Ammon's horn (tissue), 1 donor: ENCODE results near the gene ABHD8.

Source experiments
- DNase-seq: peaks from one replicate; pipeline ENCODE4 v3.0.0-alpha.2; 2016; ENCODE audit warnings: low spot score

ABHD8 gene

GRCh38 chr19:17242431-17243208 is 60.6 kb downstream of the ABHD8 start:
- DNase-seq: no peak
